ENCODE data around the gene MACIR. TPM values are rescaled to one million over a fixed set of nuclear protein-coding genes. Genes with fewer than 3 reads are reported as not detected.

Gene MACIR
- polyA plus RNA-seq, 3 donors, result 1.2 to 1.9 (median 1.9) TPM

DNA sequence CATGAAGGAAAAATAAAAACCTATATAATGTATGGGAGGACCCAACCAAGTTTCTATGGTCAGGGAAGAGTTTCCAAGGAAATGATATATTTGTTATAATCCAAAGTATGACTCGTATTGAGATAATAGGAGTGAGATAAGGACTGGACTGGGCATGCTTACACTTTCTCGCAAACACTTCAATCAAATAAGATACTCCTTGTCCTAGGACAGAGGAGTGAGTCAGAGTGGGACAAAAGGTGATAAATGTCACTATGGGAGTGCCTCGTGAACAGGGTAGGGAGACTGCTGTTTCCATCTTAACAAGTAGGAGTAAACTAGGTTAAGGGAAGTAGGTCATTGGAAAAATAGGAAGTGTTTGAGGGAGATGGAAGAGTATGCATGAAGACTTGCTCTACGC lies 47.2 kb downstream of the MACIR start:
- Histone ChIP-seq H2AFZ (ENCODE audit: insufficient read depth, low read depth, low read length, poor library complexity, severe bottlenecking) (no peak overlapping the region), H3K9ac (ENCODE audit: insufficient read depth, low read length, poor library complexity, severe bottlenecking) (no peak overlapping the region), H3K4me2 (replicated peaks; ENCODE audit: extremely low read depth, low read length, poor library complexity, severe bottlenecking) (no peak overlapping the region), H3K27ac (ENCODE audit: low read depth in 1 of 2, low read length in 2 of 2) (no peak overlapping the region), H3K4me1 (ENCODE audit: control insufficient read depth in 1 of 2, insufficient read depth in 2 of 2, low read length in 2 of 2) (no peaks in the 10 kb centered on the region), H3K4me3 (replicated peaks in 1 of 3; ENCODE audit: low read depth in 2 of 3, low read length in 3 of 3) (no peak overlapping the region), H3K36me3 (replicated peaks in 1 of 2; ENCODE audit: control insufficient read depth in 1 of 2, insufficient read depth in 2 of 2, low read length in 2 of 2) (no peaks in the 10 kb centered on the region), H3K27me3 (ENCODE audit: control insufficient read depth in 2 of 2, insufficient read depth in 2 of 2, low read length in 2 of 2) (no peaks in the 10 kb centered on the region), H4K20me1 (ENCODE audit: insufficient read depth, low read length) (no peaks in the 10 kb centered on the region), H3K79me2 (ENCODE audit: insufficient read depth, low read length) (no peaks in the 10 kb centered on the region), H3K9me3 (replicated peaks in 1 of 2; ENCODE audit: control insufficient read depth in 1 of 2, insufficient read depth in 1 of 2, low read length in 2 of 2) (no peaks in the 10 kb centered on the region)
- no peaks in the 10 kb centered on the region for H3K4me1 Mint-ChIP-seq
- intact Hi-C loops (cut with micrococcal nuclease), result no loop called here
- peaks cover 0 to 5% (median 3%) of the 10 kb centered on the region in 7 donors for H3K9me3 Mint-ChIP-seq
- peak overlapping the region in 1 of 7 donors; percentile 4 for H3K27ac Mint-ChIP-seq
- H3K4me3 Mint-ChIP-seq, result no peak overlapping the region
- TF ChIP-seq, protein P1, sequence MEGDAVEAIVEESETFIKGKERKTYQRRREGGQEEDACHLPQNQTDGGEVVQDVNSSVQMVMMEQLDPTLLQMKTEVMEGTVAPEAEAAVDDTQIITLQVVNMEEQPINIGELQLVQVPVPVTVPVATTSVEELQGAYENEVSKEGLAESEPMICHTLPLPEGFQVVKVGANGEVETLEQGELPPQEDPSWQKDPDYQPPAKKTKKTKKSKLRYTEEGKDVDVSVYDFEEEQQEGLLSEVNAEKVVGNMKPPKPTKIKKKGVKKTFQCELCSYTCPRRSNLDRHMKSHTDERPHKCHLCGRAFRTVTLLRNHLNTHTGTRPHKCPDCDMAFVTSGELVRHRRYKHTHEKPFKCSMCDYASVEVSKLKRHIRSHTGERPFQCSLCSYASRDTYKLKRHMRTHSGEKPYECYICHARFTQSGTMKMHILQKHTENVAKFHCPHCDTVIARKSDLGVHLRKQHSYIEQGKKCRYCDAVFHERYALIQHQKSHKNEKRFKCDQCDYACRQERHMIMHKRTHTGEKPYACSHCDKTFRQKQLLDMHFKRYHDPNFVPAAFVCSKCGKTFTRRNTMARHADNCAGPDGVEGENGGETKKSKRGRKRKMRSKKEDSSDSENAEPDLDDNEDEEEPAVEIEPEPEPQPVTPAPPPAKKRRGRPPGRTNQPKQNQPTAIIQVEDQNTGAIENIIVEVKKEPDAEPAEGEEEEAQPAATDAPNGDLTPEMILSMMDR (IDR thresholded peaks at IDR 0.05), result no peak
- WGBS (ENCODE audit: insufficient coverage), result 100% methylated on average over 1 of the region's 4 CpGs
- H3K36me3 Mint-ChIP-seq, result no peaks in the 10 kb centered on the region
- no peak for DNase-seq
- peaks cover 0 to 4% (median 0%) of the 10 kb centered on the region in 3 donors for H3K27me3 Mint-ChIP-seq (ENCODE audit: low read depth in 3 of 3)

DNA sequence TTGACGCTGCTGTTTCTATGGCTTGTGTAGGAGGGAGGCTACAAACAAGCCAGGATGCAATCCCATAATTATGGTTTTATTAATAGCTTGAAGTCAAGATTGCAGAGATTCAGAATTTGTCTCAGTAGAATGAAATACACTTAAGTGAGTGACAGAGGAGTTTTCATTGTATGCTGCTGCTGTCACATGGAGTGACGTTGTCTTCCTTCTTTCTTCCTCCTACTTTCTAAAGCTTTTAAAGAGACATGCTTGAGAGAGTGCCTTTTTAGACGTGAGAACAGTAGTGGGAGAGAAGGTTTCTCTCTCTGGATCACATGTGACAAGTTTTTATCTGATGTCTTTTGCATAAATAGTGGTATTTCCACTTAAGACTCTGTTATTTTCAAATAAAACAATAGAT lies 48.9 kb downstream of the MACIR start:
- H3K9me3 Mint-ChIP-seq, result peaks cover 0 to 5% (median 4%) of the 10 kb centered on the region in 7 donors
- no peak overlapping the region for H3K27ac Mint-ChIP-seq
- Histone ChIP-seq H3K9ac (ENCODE audit: insufficient read depth, low read length, poor library complexity, severe bottlenecking) (no peak overlapping the region), H2AFZ (ENCODE audit: insufficient read depth, low read depth, low read length, poor library complexity, severe bottlenecking) (no peak overlapping the region), H3K4me2 (replicated peaks; ENCODE audit: extremely low read depth, low read length, poor library complexity, severe bottlenecking) (no peak overlapping the region), H4K20me1 (ENCODE audit: insufficient read depth, low read length) (no peaks in the 10 kb centered on the region), H3K9me3 (replicated peaks in 1 of 2; ENCODE audit: control insufficient read depth in 1 of 2, insufficient read depth in 1 of 2, low read length in 2 of 2) (no peaks in the 10 kb centered on the region), H3K79me2 (ENCODE audit: insufficient read depth, low read length) (no peaks in the 10 kb centered on the region), H3K36me3 (replicated peaks in 1 of 2; ENCODE audit: control insufficient read depth in 1 of 2, insufficient read depth in 2 of 2, low read length in 2 of 2) (no peaks in the 10 kb centered on the region), H3K27ac (ENCODE audit: low read depth in 1 of 2, low read length in 2 of 2) (no peak overlapping the region), H3K4me3 (replicated peaks in 1 of 3; ENCODE audit: low read depth in 2 of 3, low read length in 3 of 3) (no peak overlapping the region), H3K4me1 (ENCODE audit: control insufficient read depth in 1 of 2, insufficient read depth in 2 of 2, low read length in 2 of 2) (no peaks in the 10 kb centered on the region), H3K27me3 (ENCODE audit: control insufficient read depth in 2 of 2, insufficient read depth in 2 of 2, low read length in 2 of 2) (no peaks in the 10 kb centered on the region)
- H3K4me3 Mint-ChIP-seq, result no peak overlapping the region
- no peaks in the 10 kb centered on the region for H3K4me1 Mint-ChIP-seq
- WGBS (ENCODE audit: insufficient coverage), result no CpG with 5 or more reads among the region's 3 CpGs
- no peaks in the 10 kb centered on the region for H3K36me3 Mint-ChIP-seq
- intact Hi-C loops (cut with micrococcal nuclease), result no loop called here
- TF ChIP-seq, protein P1 (IDR thresholded peaks at IDR 0.05), result no peak
- H3K27me3 Mint-ChIP-seq (ENCODE audit: low read depth in 3 of 3), result peaks cover 0 to 4% (median 0%) of the 10 kb centered on the region in 3 donors
- DNase-seq, result no peak
